ENCODE data around the gene ZNF385A.
A peak's percentile ranks its signal among the peaks of the same experiment; 100 is the strongest.

The ZNF385A gene

GRCh38 chr12:54390668-54391551 is 6.4 kb upstream of the ZNF385A start:
- no peak for DNase-seq

- DNase-seq: no peak
Measured at GRCh38 chr12:54390176-54390667, 5.7 kb upstream of the ZNF385A start.

DNA sequence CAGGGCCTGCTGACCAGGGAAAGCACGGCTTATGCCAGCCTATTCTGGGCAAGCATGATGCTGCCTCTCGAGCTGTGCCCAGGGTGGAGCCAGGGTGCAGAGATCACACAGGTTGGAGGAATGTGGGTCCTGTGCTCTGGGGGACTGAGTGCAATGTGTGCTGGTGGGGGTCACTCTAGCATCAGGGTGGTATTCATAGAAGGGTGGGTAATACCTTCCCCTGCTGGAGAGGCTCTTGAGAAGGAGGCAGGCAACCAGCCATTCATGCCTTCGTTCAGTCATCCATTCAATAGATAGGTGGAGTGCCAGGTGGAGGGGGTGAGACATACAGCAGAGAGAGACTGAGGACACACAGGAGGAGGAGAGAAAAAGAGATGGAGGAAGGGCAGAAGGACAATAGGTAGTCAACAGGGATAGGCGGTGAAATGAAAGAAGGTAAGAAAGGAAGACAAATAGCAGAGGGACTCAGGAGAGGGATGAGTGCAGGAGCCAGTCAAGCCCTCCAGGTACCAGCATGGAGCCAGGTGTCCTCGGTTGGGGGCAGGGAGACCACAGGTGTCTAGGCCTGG is 5.2 kb upstream of the ZNF385A start:
- DNase-seq: no peak

GRCh38 chr12:54389134-54389508 is 4.6 kb upstream of the ZNF385A start:
- DNase-seq: no peak

- DNase-seq: no peak
Measured at GRCh38 chr12:54388237-54389133, 4.0 kb upstream of the ZNF385A start.

- DNase-seq: no peak
Measured at GRCh38 chr12:54387114-54387467, 2.6 kb upstream of the ZNF385A start.

DNA sequence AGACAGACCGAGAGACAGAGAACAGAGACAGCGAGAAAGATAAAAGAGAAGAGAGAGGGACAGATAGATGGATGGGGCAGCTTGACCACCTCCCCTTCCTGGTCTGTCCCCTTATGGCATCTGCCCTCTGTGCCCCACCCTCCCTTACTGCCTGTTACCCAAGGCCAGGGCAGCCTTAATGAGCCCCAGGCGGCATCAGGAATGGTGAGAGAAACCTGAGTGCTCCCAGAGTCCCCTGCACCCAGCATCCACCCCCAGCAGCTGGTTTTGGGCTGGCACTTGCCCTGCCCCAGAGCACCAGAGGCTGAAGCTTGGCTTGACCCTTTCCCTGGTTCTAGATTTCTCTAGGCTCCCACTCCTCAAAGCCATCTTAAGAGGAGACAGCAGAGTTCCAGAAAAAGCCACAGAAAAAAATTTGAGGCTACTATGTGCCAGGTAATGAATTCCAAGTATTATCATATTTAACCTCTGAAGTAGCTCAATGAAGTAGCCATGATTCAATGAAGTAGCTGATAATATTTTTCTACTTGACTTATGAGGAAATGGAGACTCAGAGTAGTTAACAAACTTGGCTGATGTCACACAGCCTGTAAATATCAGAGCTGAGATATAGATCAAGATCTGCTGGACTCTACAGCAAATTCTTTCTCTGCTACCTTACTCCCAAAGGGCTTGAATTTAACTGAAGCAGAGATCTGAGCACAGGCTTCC is 2.0 kb upstream of the ZNF385A start:
- no peak for DNase-seq

GRCh38 chr12:54385251-54385914 is 850 bp upstream of the ZNF385A start:
- no peak for DNase-seq

DNA sequence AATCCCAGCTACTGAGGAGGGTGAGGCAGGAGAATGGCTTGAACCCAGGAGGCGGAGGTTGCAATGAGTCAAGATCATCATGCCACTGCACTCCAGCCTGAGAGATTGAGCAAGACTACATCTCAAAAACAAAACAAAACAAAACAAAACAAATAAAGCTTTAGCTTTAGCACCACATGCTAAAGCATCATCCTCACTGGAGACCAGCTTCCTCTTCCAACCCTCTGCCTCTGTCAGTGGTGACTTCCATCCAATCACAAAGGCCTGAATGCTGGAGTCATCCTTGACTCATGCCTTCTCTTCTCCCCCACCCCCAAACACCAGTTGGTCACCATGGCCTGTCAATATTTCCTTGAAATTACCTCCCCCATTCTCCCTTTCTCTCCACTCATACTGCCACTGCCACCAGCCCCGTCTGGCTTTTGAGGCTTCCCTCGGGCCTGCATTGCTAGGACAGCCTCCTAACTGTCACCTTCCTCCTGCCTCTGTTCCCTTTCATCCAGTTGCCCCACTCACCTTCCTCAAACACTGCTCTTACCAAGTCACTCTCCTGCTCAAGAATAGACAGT is 1.4 kb downstream of the ZNF385A start:
- DNase-seq: no peak

GRCh38 chr12:54381136-54381535 is 3.4 kb downstream of the ZNF385A start:
- DNase-seq: no peak

- DNase-seq: peak; percentile 81
Measured at GRCh38 chr12:54379398-54380201, 4.9 kb downstream of the ZNF385A start.

- DNase-seq: peak; percentile 52
Measured at GRCh38 chr12:54378796-54379397, 5.6 kb downstream of the ZNF385A start.

GRCh38 chr12:54377797-54378515 is 6.6 kb downstream of the ZNF385A start:
- DNase-seq: no peak

GRCh38 chr12:54377007-54377406 is 7.5 kb downstream of the ZNF385A start:
- no peak for DNase-seq

- no peak for DNase-seq
Measured at GRCh38 chr12:54376596-54376995, 7.9 kb downstream of the ZNF385A start.

DNA sequence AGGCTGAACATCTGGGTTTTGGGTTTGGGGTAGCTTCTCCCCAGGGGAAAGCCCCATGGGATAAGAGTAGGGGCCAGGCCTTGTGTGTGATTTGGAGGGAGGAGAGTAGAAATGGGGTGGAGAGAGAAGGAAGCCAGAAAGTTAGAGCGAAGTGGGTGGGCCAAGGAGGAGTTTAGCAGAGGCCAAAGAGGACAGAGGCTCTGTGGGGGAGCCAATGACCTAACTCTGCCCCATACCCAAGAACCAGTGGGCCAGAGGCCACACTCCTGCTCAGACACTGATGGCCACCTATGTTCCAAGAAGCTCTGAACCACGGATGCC is 9.3 kb downstream of the ZNF385A start:
- DNase-seq: no peak

- peak; percentile 90 for DNase-seq
Measured at GRCh38 chr12:54374562-54375258, 9.8 kb downstream of the ZNF385A start.

GRCh38 chr12:54373649-54374561 is 10.6 kb downstream of the ZNF385A start:
- no peak for DNase-seq

Data from NCI-H2029 treated with DMSO at 0.1 percent for 48 hours (cell line).